KMS-11 (cell line): ENCODE measurements around the gene FLNC.

ENCODE experiments used
- H2AFZ ChIP-seq: fragments of 200-600 bp; sonication (generic); 2 replicates; pipeline ENCODE4 v1.6.1; 2016; ENCODE audit warnings: antibody characterized with exemption, mixed run types, low read depth
- H3K27ac ChIP-seq: fragments of 200-600 bp; sonication (generic); 2 replicates; pipeline ENCODE4 v1.6.1; 2016; ENCODE audit warnings: mild to moderate bottlenecking, mixed run types
- H3K27me3 ChIP-seq: fragments of 200-600 bp; sonication (generic); 2 replicates; pipeline ENCODE4 v1.6.1; 2017; ENCODE audit warnings: mild to moderate bottlenecking, low read depth, mixed run types, moderate library complexity; ENCODE audit not compliant: insufficient read depth
- H3K36me3 ChIP-seq: fragments of 200-600 bp; sonication (generic); 2 replicates; pipeline ENCODE4 v1.6.1; 2017; ENCODE audit warnings: mild to moderate bottlenecking, mixed run types; ENCODE audit not compliant: insufficient read depth
- H3K4me1 ChIP-seq: fragments of 200-600 bp; sonication (generic); 2 replicates; pipeline ENCODE4 v1.6.1; 2016; ENCODE audit warnings: mild to moderate bottlenecking, low read depth, mixed run types; ENCODE audit not compliant: poor library complexity, severe bottlenecking
- H3K4me2 ChIP-seq: fragments of 200-600 bp; sonication (generic); 2 replicates; pipeline ENCODE4 v1.7.0; 2016; ENCODE audit warnings: mild to moderate bottlenecking, mixed run types
- H3K4me3 ChIP-seq: fragments of 200-600 bp; sonication (generic); IDR thresholded peaks from 2 replicates; pipeline ENCODE4 v1.6.1; 2017; ENCODE audit warnings: low read depth, low read length, mixed read lengths; ENCODE audit not compliant: insufficient read depth
- H3K79me2 ChIP-seq: fragments of 200-600 bp; sonication (generic); 2 replicates; pipeline ENCODE4 v1.6.1; 2016; ENCODE audit warnings: low read depth, mixed run types; ENCODE audit not compliant: insufficient read depth
- H3K9ac ChIP-seq: fragments of 200-600 bp; sonication (generic); 2 replicates; pipeline ENCODE4 v1.6.1; 2016; ENCODE audit warnings: mild to moderate bottlenecking, mixed run types
- H4K20me1 ChIP-seq: fragments of 200-600 bp; sonication (generic); 2 replicates; pipeline ENCODE4 v1.6.1; 2016; ENCODE audit warnings: mild to moderate bottlenecking, mixed run types; ENCODE audit not compliant: insufficient read depth
- TF ChIP-seq, protein P1 (sequence below): fragments of 200-600 bp; sonication (generic); conservative IDR thresholded peaks from 2 replicates; pipeline ENCODE4 v1.6.1; 2017; ENCODE audit warnings: low read depth, mild to moderate bottlenecking, antibody characterized with exemption, low read length, moderate library complexity, mixed read lengths

Gene FLNC

DNA sequence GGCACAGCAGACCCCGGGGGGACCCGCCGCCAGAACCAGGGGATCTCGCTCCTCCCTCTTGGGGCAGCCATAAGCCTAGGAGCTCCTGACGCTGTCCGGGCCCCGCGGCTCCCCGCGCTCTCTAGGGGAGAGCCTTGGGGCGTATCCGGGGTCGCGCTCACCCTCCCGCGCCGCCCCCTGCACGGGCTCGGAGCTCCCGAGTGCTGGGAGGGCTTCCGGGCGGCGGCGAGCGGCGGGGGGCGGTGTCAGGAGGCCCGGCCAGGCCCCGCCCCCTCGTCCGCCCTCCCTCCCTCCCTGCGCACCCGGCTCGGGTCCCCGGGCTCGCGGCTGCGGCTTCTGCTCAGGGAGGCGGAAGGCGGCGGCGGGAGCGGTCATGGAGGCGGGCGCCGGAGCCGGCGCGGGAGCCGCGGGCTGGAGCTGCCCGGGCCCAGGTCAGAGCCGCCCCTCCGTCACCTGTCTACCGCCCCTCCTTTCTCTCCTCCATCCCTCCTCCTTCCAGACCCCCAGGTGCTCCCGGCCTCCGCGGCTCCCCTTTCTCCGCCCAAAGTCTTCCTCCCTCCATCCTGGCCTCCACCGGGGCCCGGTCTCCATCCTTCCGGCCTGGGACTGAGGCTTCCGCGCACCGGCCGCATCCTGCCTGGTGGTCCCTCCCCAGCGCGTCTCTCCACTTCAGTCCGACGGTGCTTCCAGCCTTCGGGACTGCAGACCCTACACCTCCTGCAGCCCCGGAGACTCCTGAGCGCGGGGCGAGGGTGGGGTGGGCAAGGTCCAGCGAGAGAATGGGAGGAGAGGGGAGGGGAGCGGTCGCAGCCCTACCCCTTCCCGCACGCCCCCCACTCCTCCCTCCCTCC is 38.9 kb upstream of the FLNC start, which contains the start of gene CCDC136:
Gene CCDC136 (plus strand): TSS at position 848 of the 851 bp plus-strand sequence. CDS start 444 bp downstream, outside the sequence.
- Histone ChIP-seq H3K27me3 (peaks cover 11% of the 10 kb centered on the region; the same call in 1 of the 2 replicates), H3K36me3 (no peaks in the 10 kb centered on the region), H3K4me2 (peak within 1 kb of the TSS; percentile 88), H3K4me1 (peaks cover 10% of the 10 kb centered on the region), H3K9ac (peak within 1 kb of the TSS; percentile 37; the same call in 1 of the 2 replicates), H2AFZ (peak within 1 kb of the TSS; percentile 89), H3K4me3 (no peak within 1 kb of the TSS), H3K79me2 (no peaks in the 10 kb centered on the region), H4K20me1 (no peaks in the 10 kb centered on the region), H3K27ac (no peak within 1 kb of the TSS)
- TF ChIP-seq, protein P1, sequence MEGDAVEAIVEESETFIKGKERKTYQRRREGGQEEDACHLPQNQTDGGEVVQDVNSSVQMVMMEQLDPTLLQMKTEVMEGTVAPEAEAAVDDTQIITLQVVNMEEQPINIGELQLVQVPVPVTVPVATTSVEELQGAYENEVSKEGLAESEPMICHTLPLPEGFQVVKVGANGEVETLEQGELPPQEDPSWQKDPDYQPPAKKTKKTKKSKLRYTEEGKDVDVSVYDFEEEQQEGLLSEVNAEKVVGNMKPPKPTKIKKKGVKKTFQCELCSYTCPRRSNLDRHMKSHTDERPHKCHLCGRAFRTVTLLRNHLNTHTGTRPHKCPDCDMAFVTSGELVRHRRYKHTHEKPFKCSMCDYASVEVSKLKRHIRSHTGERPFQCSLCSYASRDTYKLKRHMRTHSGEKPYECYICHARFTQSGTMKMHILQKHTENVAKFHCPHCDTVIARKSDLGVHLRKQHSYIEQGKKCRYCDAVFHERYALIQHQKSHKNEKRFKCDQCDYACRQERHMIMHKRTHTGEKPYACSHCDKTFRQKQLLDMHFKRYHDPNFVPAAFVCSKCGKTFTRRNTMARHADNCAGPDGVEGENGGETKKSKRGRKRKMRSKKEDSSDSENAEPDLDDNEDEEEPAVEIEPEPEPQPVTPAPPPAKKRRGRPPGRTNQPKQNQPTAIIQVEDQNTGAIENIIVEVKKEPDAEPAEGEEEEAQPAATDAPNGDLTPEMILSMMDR = no peak

DNA sequence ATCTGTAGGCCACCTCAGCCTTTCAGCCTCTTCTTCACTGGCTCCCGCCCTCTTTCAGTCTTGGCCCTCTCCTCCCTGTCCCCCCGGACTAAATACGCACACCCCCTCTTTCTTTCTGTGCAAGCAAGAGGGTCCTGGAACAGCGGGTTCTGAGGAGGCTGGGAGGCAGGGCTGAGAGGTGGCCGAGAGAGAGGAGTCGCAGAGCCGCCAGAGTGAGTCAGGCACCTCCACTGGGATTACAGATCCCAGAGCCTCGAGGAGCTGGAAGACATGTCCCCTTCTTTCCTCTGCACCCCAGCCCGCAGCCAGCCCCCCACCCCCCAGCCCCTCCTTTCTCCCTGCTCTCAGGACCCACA is 38.3 kb upstream of the FLNC start:
- no peaks in the 10 kb centered on the region for H4K20me1 ChIP-seq
- H3K36me3 ChIP-seq = no peaks in the 10 kb centered on the region
- H3K27me3 ChIP-seq = peaks cover 11% of the 10 kb centered on the region; the same call in 1 of the 2 replicates
- no peak overlapping the region for H3K4me3 ChIP-seq
- H3K27ac ChIP-seq = no peak overlapping the region
- H3K9ac ChIP-seq = peak overlapping the region; percentile 37; the same call in 1 of the 2 replicates
- peaks cover 10% of the 10 kb centered on the region for H3K4me1 ChIP-seq
- H3K79me2 ChIP-seq = no peaks in the 10 kb centered on the region
- peak overlapping the region; percentile 89 for H2AFZ ChIP-seq
- TF ChIP-seq, protein P1 = no peak
- peak overlapping the region; percentile 88 for H3K4me2 ChIP-seq

DNA sequence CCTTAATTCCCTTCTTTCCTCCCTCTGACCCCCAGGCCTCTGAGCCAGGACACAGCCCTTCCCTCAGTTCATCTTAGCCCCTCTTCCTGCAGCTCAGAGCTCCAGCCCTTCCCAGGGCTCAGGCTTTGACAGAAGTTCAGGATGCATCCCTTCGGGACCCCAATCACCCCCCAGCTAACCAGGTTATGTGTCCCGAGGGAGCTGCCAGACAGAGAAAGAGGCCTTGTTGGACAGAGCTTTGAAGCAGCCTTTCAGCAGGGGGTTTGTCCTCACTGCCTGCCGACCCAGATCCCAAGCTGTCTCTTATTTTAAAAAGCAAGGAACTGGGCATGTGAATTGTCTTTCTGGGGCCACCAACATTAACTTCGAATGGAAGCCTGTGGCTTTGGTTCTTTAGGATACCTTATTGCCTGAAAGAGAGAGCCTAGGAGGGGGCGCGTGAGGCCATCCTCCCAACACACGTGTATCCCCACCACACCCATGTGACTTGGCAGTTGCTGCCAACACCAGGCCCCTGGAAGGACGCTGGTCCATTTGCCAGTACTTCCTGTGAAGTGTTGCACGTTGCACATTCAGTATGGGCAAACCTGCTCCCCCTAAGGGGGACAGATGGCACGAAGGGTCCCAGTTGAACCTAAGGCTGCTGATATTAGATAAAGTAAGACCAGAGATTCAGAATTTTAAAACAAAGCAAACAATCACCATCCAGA is 37.6 kb upstream of the FLNC start:
- Histone ChIP-seq H3K4me3 (no peak overlapping the region), H3K4me2 (no peak overlapping the region), H4K20me1 (no peaks in the 10 kb centered on the region), H3K27ac (no peak overlapping the region), H3K9ac (no peak overlapping the region), H2AFZ (no peak overlapping the region), H3K27me3 (peaks cover 11% of the 10 kb centered on the region; the same call in 1 of the 2 replicates), H3K36me3 (no peaks in the 10 kb centered on the region), H3K79me2 (no peaks in the 10 kb centered on the region), H3K4me1 (peaks cover 10% of the 10 kb centered on the region)
- TF ChIP-seq, protein P1 = no peak

DNA sequence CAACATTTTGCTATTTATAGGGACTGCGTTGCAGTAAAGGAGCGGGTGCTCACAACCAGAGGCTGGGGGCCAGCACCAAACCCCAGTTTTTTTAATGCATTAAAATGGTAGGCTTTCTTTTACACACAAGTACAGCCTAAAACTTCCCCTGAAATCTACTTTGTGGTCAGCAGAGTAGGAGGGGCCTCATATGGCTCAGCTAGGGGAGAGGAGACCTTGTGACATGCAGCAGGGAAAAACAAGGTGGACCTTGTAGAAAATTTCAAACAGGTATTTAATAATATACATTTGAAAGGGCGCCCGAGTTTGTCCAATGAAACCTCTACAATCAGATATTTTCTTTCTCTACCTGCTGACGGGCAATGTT is 37.0 kb upstream of the FLNC start:
- H3K4me2 ChIP-seq = no peak overlapping the region
- H3K4me1 ChIP-seq = peaks cover 10% of the 10 kb centered on the region
- no peak overlapping the region for H3K9ac ChIP-seq

More for the DNA sequence above, 37.0 kb upstream of the FLNC start:
- H2AFZ ChIP-seq = no peak overlapping the region
- H4K20me1 ChIP-seq = no peaks in the 10 kb centered on the region
- no peaks in the 10 kb centered on the region for H3K36me3 ChIP-seq
- peaks cover 11% of the 10 kb centered on the region; the same call in 1 of the 2 replicates for H3K27me3 ChIP-seq
- no peak overlapping the region for H3K4me3 ChIP-seq
- no peaks in the 10 kb centered on the region for H3K79me2 ChIP-seq
- H3K27ac ChIP-seq = no peak overlapping the region
- TF ChIP-seq, protein P1 = no peak
